Renal cortex interstitium (tissue), 11 donors: ENCODE results near the gene TBC1D2B. TPM values are rescaled to one million over a fixed set of nuclear protein-coding genes. Genes with fewer than 3 reads are reported as not detected.

Experiments
- DNase-seq, 11 donors: peaks; one replicate each; pipeline ENCODE4 v3.0.0-alpha.2; 2013; ENCODE audit warnings: low read depth in 9 of 11, low spot score in 4 of 11; ENCODE audit errors: extremely low read depth in 1 of 11
- polyA plus RNA-seq, 3 donors: library from polyadenylated mRNA; unstranded; fragments of 120-200 nt; gene quantifications; one replicate each; pipeline ENCODE4 v1.2.1, GENCODE V29; 2013; ENCODE audit not compliant: insufficient read length in 3 of 3

Gene TBC1D2B
- polyA plus RNA-seq, 3 donors, result 27.7 to 30.5 (median 29.8) TPM

GRCh38 chr15:78063970-78064385 is 13.5 kb downstream of the TBC1D2B start:
- DNase-seq, result no peak

DNA sequence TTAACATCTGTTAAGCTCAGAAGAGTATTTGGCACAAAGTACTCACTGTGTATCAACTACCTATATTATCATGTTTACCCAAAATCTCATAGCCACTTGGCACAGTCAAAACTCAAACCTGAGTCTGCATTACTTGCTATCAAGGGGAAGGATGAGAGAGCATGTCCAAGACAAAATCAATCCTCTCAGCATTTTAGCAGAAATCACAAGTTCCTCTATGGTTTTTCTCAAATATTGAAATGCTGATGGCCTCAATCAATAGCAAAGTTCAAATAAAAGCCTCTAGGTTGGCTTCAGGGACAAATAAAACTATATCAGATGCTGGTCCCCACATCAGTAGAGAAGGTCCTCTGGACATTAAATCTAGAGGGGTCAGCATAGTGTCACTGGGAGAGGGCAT is 14.3 kb downstream of the TBC1D2B start:
- DNase-seq, result no peak

GRCh38 chr15:78061963-78062427 is 15.5 kb downstream of the TBC1D2B start:
- DNase-seq, result no peak

- DNase-seq, result no peak
Measured at GRCh38 chr15:78060232-78060631, 17.3 kb downstream of the TBC1D2B start.

GRCh38 chr15:78059110-78059839 is 18.2 kb downstream of the TBC1D2B start:
- DNase-seq, result no peak

GRCh38 chr15:78058401-78058935 is 19.0 kb downstream of the TBC1D2B start:
- DNase-seq, result no peak

DNA sequence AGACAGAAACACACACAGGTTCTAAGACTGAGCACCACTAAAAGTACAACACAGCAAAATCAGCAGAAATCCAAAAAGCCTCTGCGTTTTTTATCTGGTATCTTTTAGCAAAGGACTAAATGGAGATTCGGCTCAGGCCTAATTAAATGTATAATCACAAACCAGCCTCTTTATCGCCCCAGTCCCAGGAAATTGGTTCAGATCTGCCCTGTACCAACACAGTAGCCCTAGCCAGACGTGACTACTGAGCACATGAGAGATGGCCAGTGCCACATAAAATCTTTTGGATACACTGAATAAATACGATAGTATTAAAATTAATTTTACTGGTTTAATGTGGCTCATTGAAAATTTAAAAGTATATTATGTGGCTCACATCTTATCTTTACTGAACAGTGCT is 19.7 kb downstream of the TBC1D2B start:
- no peak for DNase-seq

DNA sequence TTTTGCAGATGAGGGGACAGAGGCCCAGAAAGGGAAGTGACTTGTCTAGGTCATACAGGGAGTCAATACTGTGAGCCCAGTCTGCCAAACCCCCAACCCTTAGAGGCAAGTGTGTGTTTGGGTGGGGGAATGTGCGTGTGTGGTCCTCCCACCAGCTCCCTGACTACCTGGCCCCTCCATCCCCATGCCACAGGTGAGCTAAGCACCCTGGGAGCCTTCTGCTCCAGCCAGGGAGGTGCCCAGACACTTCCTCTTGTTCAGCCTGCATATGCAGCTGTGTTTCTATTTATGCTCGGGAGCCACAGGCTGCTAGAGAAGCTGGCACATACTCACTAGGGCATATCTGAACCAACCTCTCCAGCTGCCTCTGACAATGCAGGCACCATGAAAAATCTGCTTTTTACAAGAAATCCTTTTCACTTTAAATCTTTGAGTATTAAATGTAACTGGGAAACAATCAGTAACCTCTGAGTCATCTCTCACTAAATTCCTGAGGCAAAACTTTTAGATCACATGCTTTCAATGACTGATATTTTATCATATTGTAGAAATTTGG is 20.7 kb downstream of the TBC1D2B start:
- no peak for DNase-seq

DNA sequence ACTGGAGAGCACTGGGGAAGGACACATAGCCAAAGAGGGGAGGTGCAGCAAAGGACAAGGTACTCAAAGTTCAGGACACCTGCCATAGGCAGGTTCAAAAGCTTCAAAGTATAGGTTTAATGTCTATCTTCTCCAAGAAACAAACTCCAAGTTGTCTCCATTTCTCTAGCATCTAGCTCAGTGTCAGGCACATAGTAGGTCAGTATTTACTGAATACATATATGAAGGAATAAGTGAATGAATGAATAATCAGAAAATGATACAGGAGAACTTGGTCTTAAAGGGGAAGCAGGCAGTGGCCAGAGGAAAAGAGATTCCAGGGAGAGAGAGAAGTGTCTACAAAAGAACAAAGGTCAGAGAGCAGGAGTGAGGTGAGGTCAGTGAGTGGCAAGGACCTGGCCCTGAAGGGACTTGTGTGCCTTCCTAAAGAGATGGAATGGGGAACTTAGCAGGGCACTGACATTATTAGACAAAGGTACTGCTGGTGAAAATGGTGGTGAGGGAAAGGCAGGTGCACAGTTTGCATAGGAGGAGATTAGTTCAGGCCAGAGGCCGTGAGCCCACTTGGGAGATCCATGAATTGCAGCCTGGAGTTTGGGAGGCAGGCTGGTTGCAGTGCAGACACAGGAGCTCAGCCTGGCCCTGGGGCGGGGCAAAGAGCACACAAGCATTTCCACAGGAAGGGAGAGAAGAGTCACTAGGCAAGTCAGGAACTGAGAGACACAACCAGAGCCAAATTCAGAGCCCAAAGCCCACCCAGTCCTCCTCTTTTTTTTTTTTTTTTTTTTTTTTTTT is 21.4 kb downstream of the TBC1D2B start:
- DNase-seq, result no peak

DNA sequence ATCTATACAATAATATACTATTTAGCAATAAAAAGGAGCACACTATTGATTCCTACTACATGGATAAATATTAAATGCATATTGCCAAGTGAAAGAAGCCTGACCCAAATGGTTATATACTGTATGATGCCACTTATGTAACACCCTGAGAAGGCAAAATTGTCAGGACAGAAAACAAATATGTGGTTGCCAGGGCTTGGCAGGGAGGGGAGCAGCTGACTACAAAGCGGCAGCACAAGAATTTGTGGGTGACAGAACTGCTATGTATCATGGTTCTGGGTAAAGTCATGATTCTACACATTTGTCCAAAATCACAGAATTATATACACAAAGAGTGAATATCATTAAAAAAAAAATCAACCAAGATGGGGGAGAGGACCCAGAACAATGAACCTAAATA is 22.5 kb downstream of the TBC1D2B start:
- no peak for DNase-seq

GRCh38 chr15:78054518-78054917 is 23.0 kb downstream of the TBC1D2B start:
- DNase-seq, result no peak

DNA sequence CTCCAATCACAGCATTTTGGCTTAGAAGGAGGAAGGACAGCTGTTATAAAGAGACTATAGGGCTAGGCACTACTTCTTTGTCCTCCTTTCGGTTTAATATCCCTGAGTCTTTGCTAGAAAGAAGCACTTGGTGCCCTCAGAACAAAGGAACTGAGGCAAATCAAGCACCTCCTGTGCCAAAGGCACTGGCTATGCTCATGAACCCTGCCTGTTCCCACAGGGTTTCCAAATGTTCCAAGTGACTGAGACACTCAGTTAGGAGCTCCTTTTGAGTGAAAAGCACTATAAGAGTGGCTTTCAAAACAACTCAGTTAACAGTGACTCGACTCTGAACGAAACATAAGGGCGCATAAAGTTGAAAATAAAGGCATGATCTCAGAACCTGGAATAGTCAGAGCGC is 25.0 kb downstream of the TBC1D2B start:
- no peak for DNase-seq

- no peak for DNase-seq
Measured at GRCh38 chr15:78052001-78052401, 25.5 kb downstream of the TBC1D2B start.

GRCh38 chr15:78051596-78051995 is 25.9 kb downstream of the TBC1D2B start:
- no peak for DNase-seq

DNA sequence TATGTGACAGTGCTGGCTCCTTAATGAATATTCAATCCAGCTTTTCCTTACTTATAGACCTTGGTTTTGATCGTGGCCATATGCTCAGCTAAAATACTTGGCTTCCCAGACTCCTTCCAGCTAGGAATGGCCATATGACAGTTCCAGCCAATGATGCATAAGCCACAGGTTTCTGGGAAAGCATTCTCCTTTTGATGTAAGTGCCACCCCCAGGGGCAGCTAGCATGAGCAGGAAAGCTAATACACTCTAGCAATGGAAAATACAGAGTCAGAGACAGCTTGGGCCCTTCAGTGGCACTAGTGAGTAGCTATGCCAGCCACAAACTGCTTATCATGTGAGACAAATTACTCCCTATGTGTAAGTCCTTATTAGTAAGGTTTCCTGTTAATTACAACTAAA is 26.7 kb downstream of the TBC1D2B start:
- DNase-seq, result no peak

GRCh38 chr15:78050441-78050809 is 27.1 kb downstream of the TBC1D2B start:
- no peak for DNase-seq

DNA sequence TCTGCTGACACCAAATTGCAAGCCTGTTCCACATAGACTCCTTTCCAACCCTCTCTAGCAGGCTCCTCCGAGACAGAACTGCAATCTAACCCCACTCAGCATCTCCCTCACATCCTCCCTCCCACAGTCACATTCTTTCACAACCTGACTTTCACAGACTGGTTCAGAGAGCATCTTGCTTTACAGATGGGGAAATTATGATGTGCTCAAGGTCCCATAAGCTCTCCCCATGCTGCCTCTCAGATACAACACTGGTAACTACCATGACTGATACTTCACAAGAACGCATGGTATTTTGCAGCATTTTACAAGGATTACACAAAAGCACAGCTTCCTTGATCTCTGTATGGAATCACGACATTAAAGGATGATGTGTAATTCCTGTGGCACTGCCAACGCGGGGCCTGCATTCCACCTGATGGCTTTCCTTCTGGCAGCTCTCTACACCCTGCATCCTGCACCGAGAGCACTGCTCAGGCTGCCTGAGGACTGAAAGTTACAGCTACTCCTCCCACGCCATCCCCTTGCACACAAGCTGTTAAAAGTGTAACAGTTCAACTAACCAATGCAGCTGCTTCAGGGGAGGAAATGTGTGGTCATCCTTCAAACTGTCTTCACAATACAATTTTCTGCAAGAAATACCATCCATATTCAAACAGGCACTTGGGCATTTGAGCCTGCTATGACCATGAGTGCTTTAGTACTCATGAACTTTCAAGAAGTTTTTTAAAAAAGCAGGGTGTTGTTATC is 27.6 kb downstream of the TBC1D2B start:
- DNase-seq, result no peak

DNA sequence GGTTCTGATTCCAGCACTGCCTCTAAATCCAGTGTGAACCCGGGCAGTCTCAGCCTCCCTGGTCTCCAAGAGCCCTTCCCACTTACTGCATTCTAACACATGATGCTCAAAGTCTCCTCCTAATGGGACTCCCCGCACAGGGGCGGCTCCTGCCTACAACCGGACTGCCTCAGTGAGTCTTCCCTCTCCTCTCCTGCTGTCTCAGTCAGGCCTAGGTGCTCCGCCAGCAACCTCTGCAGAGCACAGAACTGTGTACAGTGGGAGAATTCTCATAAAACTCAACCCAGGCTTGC is 28.9 kb downstream of the TBC1D2B start:
- no peak for DNase-seq

GRCh38 chr15:78047761-78048627 is 29.5 kb downstream of the TBC1D2B start:
- DNase-seq, result no peak
